NCI-H82 (cell line): ENCODE measurements around the gene PTPN9.
"Not testable (repeated sequence)": the region's sequence is repeated elsewhere in the genome, so short reads cannot be mapped to it uniquely, and the experiment has no call there.

ENCODE experiments used
- DNase-seq: peaks from one replicate; lab custom pipeline; 2025; lab: John Stamatoyannopoulos, UW

PTPN9 gene

DNA sequence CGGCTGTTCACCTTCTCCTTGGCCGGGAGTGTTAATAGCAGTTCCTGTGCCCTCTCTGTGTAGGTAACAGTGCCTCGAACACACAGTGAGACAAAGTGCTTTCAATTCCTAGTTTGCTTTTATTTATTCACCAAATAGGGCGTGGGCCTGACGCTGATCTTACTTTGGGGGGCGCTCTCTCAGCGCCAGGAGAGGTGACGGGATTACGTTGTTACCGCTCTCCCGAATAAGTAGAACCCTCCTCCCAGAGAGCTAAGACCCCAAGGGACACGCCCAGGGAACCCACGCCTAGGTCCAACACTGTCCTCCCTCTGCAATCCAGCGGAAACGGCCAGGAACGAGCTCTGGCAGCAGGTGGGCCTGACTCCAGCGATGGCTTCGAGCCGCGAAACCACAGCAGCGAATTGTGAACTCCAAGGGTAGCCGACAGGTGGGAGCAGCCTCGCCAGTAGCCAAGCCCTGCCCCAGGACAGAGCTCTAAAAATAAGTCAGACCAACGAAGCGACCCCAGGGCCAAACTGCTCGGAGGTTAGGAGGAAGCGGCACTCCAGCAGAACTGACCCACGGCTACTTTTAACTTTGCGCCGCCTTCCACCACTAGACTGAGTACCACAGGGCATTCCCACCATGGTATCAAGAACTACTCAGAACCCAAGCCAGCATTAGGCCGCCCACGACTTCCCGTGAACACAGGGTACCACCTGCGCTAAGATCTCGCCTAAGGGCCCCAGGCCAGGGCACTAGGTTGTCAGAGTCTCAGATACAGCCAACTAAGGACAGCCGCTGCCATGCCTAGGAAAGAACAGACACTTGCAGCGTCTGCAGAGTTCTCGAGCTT lies 126.0 kb downstream of the PTPN9 start:
- peak; percentile 90 for DNase-seq

DNA sequence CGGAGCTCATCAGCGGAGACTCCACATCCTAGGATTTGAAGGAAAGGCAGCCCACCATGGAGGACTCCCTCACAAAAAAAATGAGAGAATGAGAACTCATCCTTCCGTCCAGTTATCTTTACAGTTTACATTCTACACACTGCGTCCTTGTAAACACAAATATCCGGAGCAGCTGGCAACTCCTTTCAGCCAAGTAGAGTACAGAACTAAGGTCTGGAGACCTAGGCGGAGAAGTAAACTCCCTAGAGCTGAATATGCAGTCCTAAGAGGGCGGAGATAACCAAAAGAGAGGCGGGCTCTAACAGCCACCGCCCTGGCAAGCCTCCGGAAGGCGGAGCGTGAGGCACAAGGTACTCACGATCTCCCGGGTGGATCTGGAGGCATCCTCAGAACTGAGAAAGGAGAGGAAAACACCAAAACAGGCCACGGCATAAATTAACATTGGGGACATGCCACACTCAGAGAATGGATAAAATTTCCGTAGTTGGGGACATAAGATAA lies 126.7 kb downstream of the PTPN9 start:
- DNase-seq, result peak; percentile 89

DNA sequence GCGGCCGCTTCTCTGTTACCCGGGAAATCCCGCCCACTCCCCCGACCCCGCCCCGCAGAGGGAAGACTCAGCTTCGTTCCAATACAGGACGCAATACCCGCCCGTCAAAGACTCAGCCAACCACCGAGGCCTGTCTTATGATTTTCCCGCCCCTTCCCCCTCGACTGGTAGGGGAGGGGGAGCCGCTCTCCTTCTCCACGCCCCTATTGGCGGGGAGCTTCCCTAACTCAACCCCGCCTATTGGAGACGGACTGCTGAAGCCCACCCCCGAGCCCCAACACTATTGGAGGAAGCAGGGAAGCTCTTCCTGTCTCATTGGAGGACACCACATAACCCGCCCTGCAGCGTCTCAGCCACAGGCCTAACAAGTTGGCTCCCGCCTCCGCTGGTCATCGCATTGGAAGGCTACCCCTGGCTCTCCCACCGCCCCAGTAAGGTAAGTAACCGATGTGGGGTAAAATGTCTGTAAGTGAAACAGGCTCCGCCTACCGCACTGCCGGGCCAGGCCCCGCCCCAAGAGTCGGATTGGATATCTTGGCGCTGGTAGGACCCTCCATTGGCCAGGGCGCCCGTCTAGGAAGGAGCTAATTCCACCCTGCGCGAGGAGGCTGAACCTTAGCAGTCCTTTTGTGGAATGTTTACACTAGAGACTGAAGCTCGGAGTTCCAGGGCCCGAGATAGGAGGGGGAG lies 127.3 kb downstream of the PTPN9 start, which contains the start of gene SIN3A:
Gene SIN3A, minus strand, starts transcription at position 17 of the 690 bp plus-strand sequence. CDS start 21,315 bp downstream, outside the sequence.
- peak; percentile 100 for DNase-seq

DNA sequence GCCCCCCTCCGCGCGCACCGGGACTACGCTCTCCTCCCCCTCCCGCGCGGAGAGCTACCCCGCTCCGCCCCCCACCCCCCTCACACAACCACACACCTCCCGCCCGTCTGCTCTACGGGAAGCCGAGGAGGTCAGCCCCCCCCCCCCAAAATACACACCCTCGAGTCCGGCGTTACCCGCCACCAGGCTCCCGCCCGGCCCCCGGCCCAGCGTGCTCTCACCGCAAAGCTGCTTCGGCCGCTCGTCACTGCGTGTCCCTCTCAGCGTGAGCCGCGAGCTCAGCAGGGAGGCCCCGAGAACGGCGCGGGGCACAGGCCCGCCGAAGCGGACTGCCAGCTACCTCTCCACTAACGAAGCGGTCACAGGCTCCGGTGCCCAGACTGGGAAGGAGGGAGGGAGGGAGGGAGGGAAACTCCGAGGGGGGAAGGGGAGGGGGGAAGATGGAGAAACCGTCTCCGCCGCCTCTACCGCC lies 127.9 kb downstream of the PTPN9 start:
- DNase-seq, result no peak

DNA sequence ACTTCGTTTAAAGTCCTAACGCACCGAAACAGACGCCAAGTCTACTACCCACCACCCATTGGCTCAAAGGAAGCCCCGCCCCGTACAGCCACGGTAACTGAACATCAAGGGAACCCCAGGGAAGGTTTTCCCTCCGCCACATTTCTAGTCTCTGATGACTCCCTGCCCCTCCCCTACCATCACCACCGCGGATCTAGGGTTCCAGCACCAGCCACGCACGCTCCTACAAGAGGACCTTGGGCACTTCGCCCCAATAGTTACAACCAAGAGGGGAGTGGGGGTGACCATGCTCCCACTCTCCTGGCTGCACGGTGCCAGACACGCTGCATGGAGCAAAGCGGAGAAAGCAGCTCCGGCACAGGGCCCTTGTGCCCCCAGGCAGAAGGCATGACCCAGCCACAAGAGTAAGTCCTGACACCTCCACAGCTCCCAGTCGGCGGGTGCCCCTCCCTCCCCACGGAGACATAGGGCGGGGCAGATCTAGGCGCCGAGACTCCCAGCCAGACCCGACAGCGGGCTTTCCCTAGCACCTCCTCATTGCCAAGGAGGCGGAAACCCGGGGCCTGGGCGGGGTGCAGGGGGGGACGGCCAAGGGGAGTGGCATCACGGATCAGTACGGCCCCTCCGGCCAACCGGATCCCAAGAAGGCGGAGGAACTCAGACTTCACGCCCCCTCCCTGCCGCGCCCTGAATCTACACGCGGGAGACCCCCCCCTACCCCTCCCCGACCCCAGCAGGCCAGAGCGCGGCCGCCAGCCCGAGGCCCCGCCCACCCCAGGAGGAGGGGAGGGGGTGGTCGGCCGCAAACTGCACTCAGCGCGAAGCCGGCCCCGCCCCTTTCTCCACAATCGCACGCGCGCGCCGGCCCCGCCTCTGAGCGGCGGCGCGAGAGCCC lies 128.6 kb downstream of the PTPN9 start:
- DNase-seq, result peak; percentile 99

DNA sequence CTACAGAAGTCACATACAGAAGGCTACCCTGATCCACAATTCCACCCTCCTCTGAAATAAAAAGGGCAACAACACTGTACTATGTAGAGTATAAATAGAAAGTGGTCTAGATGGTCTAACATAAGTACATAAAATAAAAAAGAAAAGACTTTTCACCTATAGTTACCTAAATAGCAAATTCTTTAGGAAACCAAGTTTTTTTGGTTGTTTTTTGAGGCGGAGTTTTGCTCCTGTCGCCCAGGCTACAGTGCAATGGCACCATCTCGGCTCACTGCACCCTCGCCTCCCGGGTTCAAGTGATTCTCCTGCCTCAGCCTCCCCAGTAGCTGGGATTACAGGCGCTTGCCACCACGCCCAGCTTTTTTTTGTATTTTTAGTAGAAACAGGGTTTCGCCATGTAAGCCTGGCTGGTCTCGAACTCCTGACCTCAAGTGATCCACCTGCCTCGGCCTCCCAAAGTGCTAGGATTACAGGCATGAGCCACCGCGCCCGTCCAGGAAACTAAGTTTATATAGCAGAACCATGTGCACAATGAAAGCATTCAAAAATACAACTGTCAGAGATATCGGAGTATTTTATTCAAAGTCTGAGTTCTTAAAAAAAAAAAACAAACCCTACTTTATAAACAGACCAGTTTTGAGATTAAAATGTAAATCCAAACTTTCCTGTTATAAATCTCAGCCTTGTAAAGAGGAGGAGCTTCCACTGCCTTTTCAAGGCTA lies 129.4 kb downstream of the PTPN9 start:
- DNase-seq, result no peak

DNA sequence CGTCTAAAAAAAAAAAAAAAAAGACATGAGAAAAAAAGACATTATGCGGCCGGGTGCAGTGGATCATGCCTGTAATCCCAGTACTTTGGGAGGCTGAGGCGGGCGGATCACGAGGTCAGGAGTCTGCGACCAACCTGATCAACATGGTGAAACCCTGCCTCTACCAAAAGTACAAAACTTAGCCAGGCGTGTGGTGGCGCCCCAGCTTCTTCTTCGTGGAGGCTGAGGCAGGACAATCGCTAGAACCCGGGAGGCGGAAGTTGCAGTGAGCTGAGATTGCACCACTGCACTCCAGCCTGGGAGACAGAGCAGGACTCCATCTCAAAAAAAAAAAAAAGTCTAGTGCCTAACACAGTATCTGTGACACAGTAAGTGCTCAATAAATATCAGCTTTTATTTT lies 130.9 kb downstream of the PTPN9 start:
- not testable (repeated sequence) for DNase-seq

DNA sequence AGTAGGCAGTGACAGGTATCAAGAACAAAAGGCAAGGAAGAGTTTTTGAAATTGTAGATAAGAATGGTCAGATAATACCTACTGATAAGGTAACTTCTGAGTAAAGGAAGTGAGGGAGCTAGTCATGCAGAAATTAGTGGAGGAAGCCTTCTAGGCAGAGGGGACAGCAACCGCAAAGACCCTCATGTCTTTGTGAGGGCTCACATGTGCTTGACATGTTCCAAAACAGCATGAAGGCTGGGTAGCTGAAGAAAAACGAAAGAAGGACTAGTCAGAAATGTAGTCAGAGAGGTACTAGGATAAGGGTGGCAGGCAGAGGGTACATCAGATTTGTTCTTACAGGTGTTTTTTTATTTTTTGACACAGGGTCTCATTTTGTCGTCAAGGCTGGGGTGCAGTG lies 133.0 kb downstream of the PTPN9 start:
- DNase-seq, result no peak

DNA sequence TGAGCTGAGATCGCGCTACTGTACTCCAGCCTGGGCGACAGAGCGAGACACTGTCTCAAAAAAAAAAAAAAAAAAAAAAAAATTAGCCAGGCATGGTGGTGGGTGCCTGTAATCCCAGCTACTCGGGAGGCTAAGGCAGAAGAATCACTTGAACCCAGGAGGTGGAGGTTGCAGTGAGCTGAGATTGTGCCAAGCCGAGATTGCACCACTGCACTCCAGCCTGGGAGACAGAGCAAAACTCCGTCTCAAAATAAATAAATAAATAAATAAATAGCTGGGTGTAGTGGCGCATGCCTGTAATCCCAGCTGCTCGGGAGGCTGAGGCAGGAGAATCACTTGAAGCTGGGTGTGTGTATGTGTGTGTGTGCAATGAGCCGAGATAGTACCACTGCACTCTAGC lies 133.8 kb downstream of the PTPN9 start:
- DNase-seq, result not testable (repeated sequence)

DNA sequence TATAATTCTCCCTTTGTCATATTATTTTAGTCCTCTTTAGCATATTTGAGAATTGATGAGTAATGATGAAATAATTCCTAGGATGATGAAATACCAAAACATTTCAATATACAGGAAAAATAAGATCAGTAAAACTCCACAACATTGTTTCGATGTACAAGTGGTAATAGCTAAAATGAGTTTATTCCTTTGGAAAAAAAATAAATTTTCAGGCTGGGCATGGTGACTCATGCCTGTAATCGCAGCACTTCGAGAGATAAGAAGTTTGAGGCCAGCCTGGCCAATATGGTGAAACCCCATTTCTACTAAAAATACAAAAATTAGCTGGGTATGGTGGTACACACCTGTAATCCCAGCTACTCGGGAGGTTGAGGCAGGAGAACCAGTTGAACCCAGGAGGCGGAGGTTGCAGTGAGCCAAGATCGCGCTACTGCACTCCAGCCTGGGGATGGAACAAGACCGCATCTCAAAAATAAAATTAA lies 135.1 kb downstream of the PTPN9 start:
- not testable (repeated sequence) for DNase-seq

DNA sequence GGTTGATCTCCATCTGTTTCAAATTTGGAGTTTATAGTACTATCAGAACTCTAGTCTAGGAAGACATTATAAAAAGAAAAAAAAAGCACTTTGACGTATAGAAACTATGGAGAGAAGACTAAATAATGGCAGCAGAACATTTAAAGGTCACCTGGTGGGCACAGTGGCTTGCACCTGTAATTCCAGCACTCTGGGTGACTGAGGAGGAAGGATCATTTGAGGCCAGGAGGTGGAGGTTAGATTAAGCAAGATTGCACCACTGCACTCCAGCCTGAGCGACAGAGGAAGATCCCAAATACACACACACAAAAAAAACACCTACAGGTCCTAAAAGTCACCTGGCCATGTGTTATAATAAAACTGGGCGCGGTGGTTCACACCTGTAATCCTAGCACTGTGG lies 141.4 kb downstream of the PTPN9 start:
- no peak for DNase-seq

DNA sequence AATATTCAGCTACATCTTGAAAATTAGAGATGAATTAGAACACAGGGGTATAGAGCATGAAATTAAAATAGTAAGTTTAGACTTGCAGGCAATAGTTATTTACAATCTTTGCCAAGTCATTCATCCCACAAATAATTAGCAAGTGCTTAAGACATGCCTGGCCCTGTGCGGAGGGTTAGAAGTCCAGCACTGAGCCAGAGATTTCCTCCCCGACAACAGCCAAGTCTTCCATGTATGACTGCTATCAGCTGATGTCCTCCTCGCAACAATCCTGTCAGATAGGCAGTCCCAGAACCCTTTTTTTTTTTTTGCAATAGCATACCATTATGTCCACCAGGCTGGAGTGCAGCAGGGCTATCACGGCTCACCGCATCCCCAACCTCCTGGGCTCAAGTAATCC lies 142.2 kb downstream of the PTPN9 start:
- no peak for DNase-seq

DNA sequence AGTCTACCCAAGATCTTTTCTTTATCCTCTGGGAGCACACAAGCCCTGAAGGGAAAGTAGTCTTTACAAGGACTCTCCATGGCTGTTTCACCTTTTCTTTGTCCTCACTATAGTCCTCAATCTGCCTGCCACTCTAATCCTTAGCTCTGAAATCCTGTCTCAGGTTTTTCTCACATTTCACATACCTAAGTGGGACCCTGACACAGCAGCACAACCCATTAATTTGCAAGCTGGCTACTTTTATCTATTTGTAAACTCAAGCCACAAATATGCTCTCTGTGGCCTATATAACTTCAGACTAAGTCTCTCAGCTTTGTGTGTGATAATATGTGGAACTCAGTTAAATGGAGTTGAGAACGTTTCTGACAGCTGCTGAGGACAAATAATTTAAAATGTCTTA lies 147.4 kb downstream of the PTPN9 start:
- DNase-seq, result peak; percentile 53

DNA sequence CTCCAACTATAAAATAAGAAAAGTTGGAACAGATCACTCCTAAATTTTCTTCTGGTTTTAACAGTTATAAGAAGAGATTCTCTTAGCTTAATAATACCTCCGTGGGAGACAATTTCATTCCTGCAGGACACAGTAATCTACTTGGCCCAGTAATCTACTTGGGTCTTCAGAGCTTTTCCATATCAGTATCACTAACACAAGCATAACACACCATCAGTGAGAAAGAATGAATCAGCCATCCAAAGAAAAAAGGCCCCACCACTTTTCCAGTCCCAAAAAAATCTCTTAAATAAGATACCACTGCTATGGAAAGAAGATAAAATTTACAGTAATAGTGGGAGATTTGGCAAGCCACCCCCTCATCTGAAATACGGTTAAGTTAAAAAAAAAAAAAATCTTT lies 147.8 kb downstream of the PTPN9 start:
- peak; percentile 57 for DNase-seq

DNA sequence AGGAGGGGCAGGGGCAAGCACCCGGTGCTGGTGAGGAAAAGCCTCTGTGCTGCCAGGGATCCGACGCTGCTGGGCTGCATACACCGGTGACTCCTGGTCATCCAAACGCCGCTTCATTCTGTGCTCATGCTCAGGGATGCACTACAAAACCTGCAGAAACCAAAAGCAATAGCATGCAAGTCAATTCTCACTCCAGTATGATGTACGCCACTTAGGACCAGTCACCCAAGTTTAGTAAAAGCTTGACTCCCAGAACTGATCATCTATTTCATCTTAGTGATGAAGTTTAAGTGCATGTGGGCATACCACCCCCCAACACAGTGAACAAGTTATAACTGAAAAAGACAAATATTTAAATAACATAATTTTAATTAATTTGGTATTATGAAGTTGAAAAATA lies 148.9 kb downstream of the PTPN9 start:
- DNase-seq, result no peak

DNA sequence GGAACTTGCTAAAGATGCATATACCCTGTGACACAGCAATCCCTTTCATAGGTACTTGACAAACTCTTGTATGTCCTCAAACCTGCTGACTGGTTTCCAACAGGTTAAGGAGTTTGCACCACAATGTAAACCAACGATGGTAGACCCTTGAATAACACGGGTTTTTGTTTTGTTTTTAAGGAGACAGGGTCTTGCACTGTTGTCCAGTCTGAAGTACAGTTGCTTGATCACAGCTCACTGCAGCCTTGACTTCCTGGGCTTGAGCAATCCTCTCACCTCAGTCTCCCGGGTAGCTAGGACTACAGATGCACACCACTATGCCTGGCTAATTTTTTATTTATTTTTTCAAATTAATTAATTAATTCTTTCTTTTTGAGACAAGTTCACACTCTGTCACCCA lies 151.0 kb downstream of the PTPN9 start:
- no peak for DNase-seq

DNA sequence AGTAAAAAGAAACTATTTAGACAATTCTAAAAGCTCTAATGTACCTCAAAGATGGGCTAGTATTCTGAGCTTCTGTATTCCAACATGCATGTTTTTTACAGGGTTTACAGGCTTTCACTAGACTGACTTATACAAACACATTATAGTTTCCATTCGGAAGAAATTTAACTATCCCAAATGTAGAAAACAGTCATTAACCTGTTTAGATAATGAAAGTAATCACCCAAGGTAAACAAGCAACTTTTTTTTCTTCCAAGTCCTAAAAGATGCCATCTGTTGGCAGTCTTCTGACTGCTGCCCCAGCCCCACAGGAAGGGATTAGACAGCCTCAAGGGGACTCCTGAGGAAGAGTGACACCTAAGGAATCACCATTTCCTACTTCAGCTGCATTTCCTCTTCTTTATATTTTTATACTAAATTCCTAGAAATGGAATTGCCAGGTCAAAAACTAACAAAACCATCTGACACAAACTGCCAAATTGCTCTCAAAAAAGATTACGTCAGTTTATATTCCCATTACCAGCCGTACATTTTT lies 153.1 kb downstream of the PTPN9 start:
- DNase-seq, result peak; percentile 78

DNA sequence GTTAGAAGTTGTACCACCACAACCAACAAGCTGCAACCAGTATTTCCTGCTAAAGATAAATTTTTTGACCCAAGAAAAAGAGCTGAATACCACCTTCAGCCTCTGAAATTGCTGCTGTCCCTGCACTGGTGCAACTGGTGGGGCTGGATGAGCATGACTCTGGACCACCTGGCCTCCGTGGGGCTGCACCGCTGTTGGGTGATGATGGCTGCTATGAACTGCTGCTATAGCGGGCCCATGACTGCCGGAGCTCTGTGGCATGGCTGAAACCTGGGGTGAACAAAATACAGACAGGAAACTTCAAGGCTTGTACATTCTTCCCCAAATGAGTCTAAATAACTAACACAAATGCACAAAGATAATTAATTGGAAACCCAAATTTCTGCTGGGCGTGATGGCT lies 156.6 kb downstream of the PTPN9 start:
- DNase-seq, result no peak

DNA sequence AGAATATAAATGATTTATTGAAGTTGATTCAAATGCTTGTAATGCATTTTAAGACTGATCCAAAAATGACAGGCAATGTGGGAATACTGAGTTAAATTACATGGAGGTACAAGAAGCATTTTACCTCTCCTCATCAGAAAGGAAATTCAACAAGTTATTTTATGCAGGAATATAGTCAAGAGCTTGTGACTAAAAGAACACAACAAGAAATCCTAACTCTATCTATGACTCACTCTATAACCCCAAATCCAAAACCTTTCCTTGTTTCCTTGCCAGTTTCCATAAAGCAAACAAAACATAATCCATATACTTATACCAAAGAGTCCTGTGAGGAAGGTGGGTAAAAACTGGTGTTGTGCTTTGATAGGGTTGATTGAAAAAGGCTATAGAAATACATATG lies 158.4 kb downstream of the PTPN9 start:
- DNase-seq, result no peak

DNA sequence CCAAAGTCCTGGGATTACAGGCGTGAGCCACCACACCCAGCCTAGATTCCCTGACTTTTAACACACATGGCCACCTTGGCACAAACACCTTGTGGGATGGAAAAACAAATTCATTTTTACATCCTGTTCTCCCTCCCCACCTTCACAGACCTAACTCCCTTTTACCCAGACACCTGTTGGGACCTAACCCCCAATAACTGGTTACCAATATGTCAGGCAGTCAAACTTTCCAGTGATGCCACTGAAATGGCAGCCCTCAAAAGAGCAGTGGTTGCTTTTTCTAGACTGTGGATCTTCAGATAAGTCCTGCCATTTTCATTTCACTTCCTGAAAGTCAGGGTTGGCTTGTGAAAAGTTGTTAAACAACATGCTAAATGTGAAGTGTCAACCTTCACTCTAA lies 162.5 kb downstream of the PTPN9 start:
- no peak for DNase-seq
